Neural progenitor cell (in vitro differentiated cells): ENCODE measurements around the gene PIGQ. TPM values are rescaled to one million over a fixed set of nuclear protein-coding genes. Genes with fewer than 3 reads are reported as not detected.

Experiments used
- DNase-seq: peaks from one replicate; pipeline ENCODE4 v3.0.0-alpha.2; 2016; ENCODE audit warnings: low spot score
- H2AFZ ChIP-seq: fragments of 200-600 bp; sonication (generic); replicated peaks from 2 replicates; pipeline ENCODE4 v1.6.1; 2016; ENCODE audit warnings: antibody characterized with exemption
- H3F3A ChIP-seq: fragments of 200-600 bp; sonication (generic); 2 replicates; pipeline ENCODE4 v1.6.1; 2016; ENCODE audit warnings: antibody characterized with exemption, low read depth
- H3K27ac ChIP-seq: fragments of 200-600 bp; sonication (generic); 2 replicates; pipeline ENCODE4 v1.5.1; 2016; ENCODE audit warnings: mild to moderate bottlenecking
- H3K27me3 ChIP-seq: fragments of 200-600 bp; sonication (generic); 2 replicates; pipeline ENCODE4 v1.6.1; 2016; ENCODE audit warnings: mild to moderate bottlenecking, moderate library complexity
- H3K36me3 ChIP-seq: fragments of 200-600 bp; sonication (generic); 2 replicates; pipeline ENCODE4 v1.5.1; 2016
- H3K4me1 ChIP-seq: fragments of 200-600 bp; sonication (generic); 2 replicates; pipeline ENCODE4 v1.6.1; 2016; ENCODE audit warnings: mixed run types
- H3K4me2 ChIP-seq: fragments of 200-600 bp; sonication (generic); 2 replicates; pipeline ENCODE4 v1.6.1; 2016
- H3K4me3 ChIP-seq: fragments of 200-600 bp; sonication (generic); 2 replicates; pipeline ENCODE4 v1.5.1; 2016
- H3K79me2 ChIP-seq: fragments of 200-600 bp; sonication (generic); 2 replicates; pipeline ENCODE4 v1.6.1; 2016; ENCODE audit warnings: low read depth
- H3K9ac ChIP-seq: fragments of 200-600 bp; sonication (generic); 2 replicates; pipeline ENCODE4 v1.6.1; 2016
- H3K9me3 ChIP-seq: fragments of 200-600 bp; sonication (generic); 2 replicates; pipeline ENCODE4 v1.5.1; 2016; ENCODE audit warnings: low read depth
- H4K20me1 ChIP-seq: fragments of 200-600 bp; sonication (generic); 2 replicates; pipeline ENCODE4 v1.6.1; 2016; ENCODE audit warnings: low read depth
- H3K27ac Mint-ChIP-seq: 3 replicates; pipeline ENCODE4 v1.8.0; 2021; ENCODE audit warnings: mixed read lengths
- H3K27me3 Mint-ChIP-seq: 2 replicates; pipeline ENCODE4 v1.8.0; 2022; ENCODE audit warnings: low read depth, mild to moderate bottlenecking, inconsistent platforms, moderate library complexity, mixed read lengths; ENCODE audit not compliant: insufficient read depth
- H3K36me3 Mint-ChIP-seq: 3 replicates; pipeline ENCODE4 v1.8.0; 2021; ENCODE audit warnings: mixed read lengths
- H3K4me1 Mint-ChIP-seq: 3 replicates; pipeline ENCODE4 v1.8.0; 2021; ENCODE audit warnings: mixed read lengths
- H3K4me3 Mint-ChIP-seq: 3 replicates; pipeline ENCODE4 v1.8.0; 2021; ENCODE audit warnings: mild to moderate bottlenecking, moderate library complexity, mixed read lengths
- H3K9me3 Mint-ChIP-seq: 3 replicates; pipeline ENCODE4 v1.8.0; 2020; ENCODE audit warnings: mixed read lengths
- CTCF ChIP-seq: fragments of 200-600 bp; sonication (generic); IDR thresholded peaks from 2 replicates; pipeline ENCODE4 v1.5.1; 2017; ENCODE audit warnings: antibody characterized with exemption, mild to moderate bottlenecking
- EZH2 ChIP-seq: fragments of 200-600 bp; sonication (generic); IDR thresholded peaks from 2 replicates; pipeline ENCODE4 v1.6.1; 2017; ENCODE audit warnings: antibody characterized with exemption, mild to moderate bottlenecking, moderate library complexity
- EZH2phosphoT487 ChIP-seq: fragments of 200-600 bp; sonication (generic); IDR thresholded peaks from 2 replicates; pipeline ENCODE4 v1.6.1; 2017; ENCODE audit warnings: antibody characterized with exemption
- total RNA-seq: library from RNA; depleted of rRNA; stranded (reverse); fragments of >200 nt; gene quantifications from 2 replicates; pipeline ENCODE4 v1.2.3, GENCODE V29; 2015; ENCODE audit warnings: low replicate concordance

PIGQ gene
- total RNA-seq, 1 donor from 2014 or later, result 16.1 TPM

GRCh38 chr16:530111-530817 is 39.5 kb upstream of the PIGQ start:
- Histone ChIP-seq H3K4me2 (no peak overlapping the region), H3K27ac (no peak overlapping the region), H3K4me1 (peaks cover 13% of the 10 kb centered on the region), H3K4me3 (no peak overlapping the region), H3F3A (peaks cover 5% of the 10 kb centered on the region), H4K20me1 (peaks cover 86% of the 10 kb centered on the region), H3K9me3 (no peaks in the 10 kb centered on the region), H3K9ac (no peak overlapping the region), H2AFZ (no peak overlapping the region), H3K27me3 (no peaks in the 10 kb centered on the region), H3K79me2 (peaks cover 83% of the 10 kb centered on the region), H3K36me3 (no peaks in the 10 kb centered on the region)
- peaks cover 9% of the 10 kb centered on the region for H3K27me3 Mint-ChIP-seq
- no peak overlapping the region for H3K27ac Mint-ChIP-seq
- H3K4me1 Mint-ChIP-seq, result peaks cover 22% of the 10 kb centered on the region
- H3K4me3 Mint-ChIP-seq, result peak overlapping the region; percentile 89
- TF ChIP-seq EZH2phosphoT487 (no peak), CTCF (no peak), EZH2 (no peak)
- no peaks in the 10 kb centered on the region for H3K9me3 Mint-ChIP-seq
- peaks cover 2% of the 10 kb centered on the region for H3K36me3 Mint-ChIP-seq
- no peak for DNase-seq

GRCh38 chr16:531494-532125 is 38.2 kb upstream of the PIGQ start:
- no peak overlapping the region for H3K27ac ChIP-seq
- H3K9me3 Mint-ChIP-seq, result no peaks in the 10 kb centered on the region
- no peak overlapping the region for H3K4me3 ChIP-seq
- H3K9me3 ChIP-seq, result no peaks in the 10 kb centered on the region
- H3K79me2 ChIP-seq, result peaks cover 81% of the 10 kb centered on the region
- DNase-seq, result no peak
- no peak overlapping the region for H2AFZ ChIP-seq
- no peaks in the 10 kb centered on the region for H3K27me3 ChIP-seq
- no peaks in the 10 kb centered on the region for H3K36me3 ChIP-seq
- H3K4me2 ChIP-seq, result no peak overlapping the region
- H3F3A ChIP-seq, result peaks cover 5% of the 10 kb centered on the region
- H3K27me3 Mint-ChIP-seq, result peaks cover 3% of the 10 kb centered on the region
- no peak overlapping the region for H3K9ac ChIP-seq
- H3K27ac Mint-ChIP-seq, result no peak overlapping the region
- peaks cover 78% of the 10 kb centered on the region for H4K20me1 ChIP-seq
- no peak overlapping the region for H3K4me3 Mint-ChIP-seq
- peaks cover 13% of the 10 kb centered on the region for H3K4me1 ChIP-seq
- peaks cover 13% of the 10 kb centered on the region for H3K4me1 Mint-ChIP-seq
- H3K36me3 Mint-ChIP-seq, result no peaks in the 10 kb centered on the region
- no peak for TF ChIP-seq EZH2
- TF ChIP-seq CTCF, result no peak
- no peak for TF ChIP-seq EZH2phosphoT487

GRCh38 chr16:533391-534123 is 36.2 kb upstream of the PIGQ start:
- DNase-seq, result peak; percentile 65
- H3K9me3 Mint-ChIP-seq, result no peaks in the 10 kb centered on the region
- Histone ChIP-seq H3K27me3 (no peaks in the 10 kb centered on the region), H4K20me1 (peaks cover 77% of the 10 kb centered on the region), H3K4me1 (peaks cover 12% of the 10 kb centered on the region), H3K9ac (no peak overlapping the region), H3F3A (peaks cover 5% of the 10 kb centered on the region), H3K9me3 (no peaks in the 10 kb centered on the region), H2AFZ (no peak overlapping the region), H3K27ac (no peak overlapping the region), H3K4me2 (peak overlapping the region; percentile 13), H3K4me3 (no peak overlapping the region), H3K36me3 (no peaks in the 10 kb centered on the region), H3K79me2 (peaks cover 75% of the 10 kb centered on the region)
- no peaks in the 10 kb centered on the region for H3K36me3 Mint-ChIP-seq
- H3K4me1 Mint-ChIP-seq, result peaks cover 12% of the 10 kb centered on the region
- H3K4me3 Mint-ChIP-seq, result no peak overlapping the region
- peaks cover 2% of the 10 kb centered on the region for H3K27me3 Mint-ChIP-seq
- no peak overlapping the region for H3K27ac Mint-ChIP-seq
- TF ChIP-seq EZH2 (no peak), CTCF (no peak), EZH2phosphoT487 (no peak)
